ENCODE measurements around the gene NBEA. TPM values are rescaled to one million over a fixed set of nuclear protein-coding genes. Genes with fewer than 3 reads are reported as not detected.

Gene NBEA
- total RNA-seq, 2 donors from 2014 or later: 17.5 to 24.7 TPM

- Histone ChIP-seq H3K36me3 (no peaks in the 10 kb centered on the region), H3K27me3 (no peaks in the 10 kb centered on the region), H3K4me3 (no peak overlapping the region), H3K27ac (no peak overlapping the region), H3K9me3 (no peaks in the 10 kb centered on the region), H3K4me1 (peaks cover 0 to 8% of the 10 kb centered on the region in 2 donors)
- TF ChIP-seq, protein P1, sequence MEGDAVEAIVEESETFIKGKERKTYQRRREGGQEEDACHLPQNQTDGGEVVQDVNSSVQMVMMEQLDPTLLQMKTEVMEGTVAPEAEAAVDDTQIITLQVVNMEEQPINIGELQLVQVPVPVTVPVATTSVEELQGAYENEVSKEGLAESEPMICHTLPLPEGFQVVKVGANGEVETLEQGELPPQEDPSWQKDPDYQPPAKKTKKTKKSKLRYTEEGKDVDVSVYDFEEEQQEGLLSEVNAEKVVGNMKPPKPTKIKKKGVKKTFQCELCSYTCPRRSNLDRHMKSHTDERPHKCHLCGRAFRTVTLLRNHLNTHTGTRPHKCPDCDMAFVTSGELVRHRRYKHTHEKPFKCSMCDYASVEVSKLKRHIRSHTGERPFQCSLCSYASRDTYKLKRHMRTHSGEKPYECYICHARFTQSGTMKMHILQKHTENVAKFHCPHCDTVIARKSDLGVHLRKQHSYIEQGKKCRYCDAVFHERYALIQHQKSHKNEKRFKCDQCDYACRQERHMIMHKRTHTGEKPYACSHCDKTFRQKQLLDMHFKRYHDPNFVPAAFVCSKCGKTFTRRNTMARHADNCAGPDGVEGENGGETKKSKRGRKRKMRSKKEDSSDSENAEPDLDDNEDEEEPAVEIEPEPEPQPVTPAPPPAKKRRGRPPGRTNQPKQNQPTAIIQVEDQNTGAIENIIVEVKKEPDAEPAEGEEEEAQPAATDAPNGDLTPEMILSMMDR (IDR thresholded peaks at IDR 0.05): no peak
- no peak for DNase-seq (ENCODE audit: low spot score)
Measured at GRCh38 chr13:35016362-35017112, 74.5 kb downstream of the NBEA start.

GRCh38 chr13:35025314-35025713, 83.2 kb downstream of the NBEA start:
- no peaks in the 10 kb centered on the region for H3K4me1 ChIP-seq
- H3K4me3 ChIP-seq: no peak overlapping the region
- H3K27me3 ChIP-seq: no peaks in the 10 kb centered on the region
- no peak for DNase-seq (ENCODE audit: low spot score)
- H3K9me3 ChIP-seq: peaks cover 0 to 8% of the 10 kb centered on the region in 2 donors
- no peak overlapping the region for H3K27ac ChIP-seq
- no peaks in the 10 kb centered on the region for H3K36me3 ChIP-seq
- TF ChIP-seq, protein P1 (IDR thresholded peaks at IDR 0.05): no peak

DNA sequence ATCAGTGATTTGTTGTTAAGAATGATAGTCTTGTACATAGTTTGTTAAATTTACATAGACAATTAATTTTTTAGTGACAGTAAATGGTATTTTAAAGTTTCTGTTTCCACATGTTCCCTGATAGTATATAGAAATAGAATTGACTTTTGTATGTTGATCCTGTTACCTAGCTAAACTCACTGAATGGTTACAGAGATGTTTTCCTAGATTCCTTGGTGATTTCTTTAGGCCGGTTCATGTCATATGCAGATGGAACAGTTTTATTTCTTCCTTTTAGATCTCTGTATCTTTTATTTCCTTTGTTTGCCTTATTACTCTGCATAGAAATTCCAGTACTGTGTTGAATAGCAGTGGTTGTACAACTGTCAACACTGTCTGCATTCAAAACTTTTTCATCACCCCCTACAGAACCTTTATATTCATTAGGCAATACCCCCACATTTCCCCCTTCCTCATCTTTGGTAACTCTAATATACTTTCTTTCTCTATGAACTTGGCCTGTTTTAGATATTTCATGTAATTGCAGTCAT, 86.3 kb downstream of the NBEA start:
- no peak overlapping the region for H3K4me3 ChIP-seq
- TF ChIP-seq, protein P1 (IDR thresholded peaks at IDR 0.05): no peak

GRCh38 chr13:35039012-35039411, 96.9 kb downstream of the NBEA start:
- TF ChIP-seq, protein P1 (IDR thresholded peaks at IDR 0.05): no peak
- H3K27me3 ChIP-seq: no peaks in the 10 kb centered on the region
- DNase-seq (ENCODE audit: low spot score): no peak
- H3K4me1 ChIP-seq: peaks cover 0 to 7% of the 10 kb centered on the region in 2 donors
- peaks cover 0 to 5% of the 10 kb centered on the region in 2 donors for H3K9me3 ChIP-seq
- no peaks in the 10 kb centered on the region for H3K36me3 ChIP-seq
- no peak overlapping the region for H3K4me3 ChIP-seq
- no peak overlapping the region for H3K27ac ChIP-seq

More for the DNA sequence above, 86.3 kb downstream of the NBEA start:
- Histone ChIP-seq H3K4me1 (no peaks in the 10 kb centered on the region), H3K27ac (no peak overlapping the region), H3K27me3 (no peaks in the 10 kb centered on the region), H3K36me3 (no peaks in the 10 kb centered on the region), H3K9me3 (peaks cover 0 to 29% of the 10 kb centered on the region in 2 donors)
- DNase-seq (ENCODE audit: low spot score): no peak

- no peaks in the 10 kb centered on the region for H3K4me1 ChIP-seq
- no peak overlapping the region for H3K27ac ChIP-seq
- no peaks in the 10 kb centered on the region for H3K27me3 ChIP-seq
- H3K4me3 ChIP-seq: no peak overlapping the region
- TF ChIP-seq, protein P1 (IDR thresholded peaks at IDR 0.05): no peak
- no peak for DNase-seq (ENCODE audit: low spot score)
- H3K36me3 ChIP-seq: no peaks in the 10 kb centered on the region
- H3K9me3 ChIP-seq: no peaks in the 10 kb centered on the region
Measured at GRCh38 chr13:35046587-35046986, 104.5 kb downstream of the NBEA start.

Measured in right atrium auricular region (tissue), 2 donors.